ENCODE data around the gene SLC22A15.

- TF ChIP-seq ISL1 (CRISPR knock-in tag; IDR thresholded peaks at IDR 0.05) (no peak), ARNTL (CRISPR knock-in tag; IDR thresholded peaks at IDR 0.05; ENCODE audit: borderline replicate concordance, low read depth) (no peak), CSDC2 (CRISPR knock-in tag; IDR thresholded peaks at IDR 0.05) (no peak), SNAI2 (CRISPR knock-in tag; IDR thresholded peaks at IDR 0.05) (no peak), ZFP30 (CRISPR knock-in tag; IDR thresholded peaks at IDR 0.05) (no peak), PATZ1 (CRISPR knock-in tag; IDR thresholded peaks at IDR 0.05; ENCODE audit: borderline replicate concordance) (no peak)
These were observed 102.4 kb downstream of the SLC22A15 start for GRCh38 chr1:116078699-116079223.
